H1 (cell line): ENCODE data around the gene TTLL5. TPM values are rescaled to one million over a fixed set of nuclear protein-coding genes. Genes with fewer than 3 reads are reported as not detected.

Experiments
- E2F6 ChIP-seq: IDR thresholded peaks from 2 replicates; pipeline ENCODE4 v1.6.1; 2012; ENCODE audit warnings: inconsistent platforms
- NANOG ChIP-seq: IDR thresholded peaks from 2 replicates; pipeline ENCODE4 v1.6.1; 2011; ENCODE audit warnings: low read length, low read depth, mild to moderate bottlenecking, inconsistent platforms; ENCODE audit not compliant: insufficient read depth, poor library complexity, severe bottlenecking
- polyA plus RNA-seq, 7 experiments: library from polyadenylated mRNA; depleted of rRNA in 3 of 7; stranded (reverse) in 5 of 7; unstranded in 2 of 7; fragments of >200 nt in 5 of 7; fragments of 200-250 nt in 2 of 7; gene quantifications; 1 replicate in 5 of 7; 2 replicates in 1 of 7; 4 replicates in 1 of 7; pipeline versions ENCODE4 v1.2.1 to v1.2.3, GENCODE V29; 2011 to 2013; ENCODE audit warnings: missing spikeins in 2 of 7, mixed read lengths in 2 of 7
- total RNA-seq: library from RNA; stranded (reverse); fragmentation: NEBNext Ultra II Directional; extraction: Animal tissue kit (Norgen Biotek cat#: 25700); gene quantifications from 2 replicates; pipeline ENCODE4 v1.2.1, GENCODE V29; 2021

Gene TTLL5
- total and polyA plus RNA-seq, 2 of the 8 experiments (the other 6 are each of a cell fraction or from before 2014, with no cell fraction given) = 16.1 to 45.9 TPM

GRCh38 chr14:75752907-75753594, 92.0 kb downstream of the TTLL5 start (continued):
- TF ChIP-seq NANOG (no peak), E2F6 (no peak)
